Progenitor cell of endocrine pancreas (in vitro differentiated cells): Measurements from ENCODE around the gene ABCC6. TPM values are rescaled to one million over a fixed set of nuclear protein-coding genes. Genes with fewer than 3 reads are reported as not detected.

Experiments used
- DNase-seq: peaks from one replicate; pipeline ENCODE4 v3.0.0; 2021; ENCODE audit warnings: low spot score; ENCODE audit not compliant: unreplicated experiment
- H3K27ac Mint-ChIP-seq: 2 replicates; pipeline ENCODE4 v1.8.0; 2021; ENCODE audit warnings: mild to moderate bottlenecking, moderate library complexity, mixed read lengths
- H3K27me3 Mint-ChIP-seq: 2 replicates; pipeline ENCODE4 v1.8.0; 2021; ENCODE audit warnings: mixed read lengths
- H3K36me3 Mint-ChIP-seq: 2 replicates; pipeline ENCODE4 v1.8.0; 2022; ENCODE audit warnings: mixed read lengths; ENCODE audit not compliant: insufficient read depth
- H3K4me1 Mint-ChIP-seq: 2 replicates; pipeline ENCODE4 v1.8.0; 2021; ENCODE audit warnings: low read depth, mixed read lengths
- H3K4me3 Mint-ChIP-seq: 2 replicates; pipeline ENCODE4 v1.8.0; 2021; ENCODE audit warnings: low read depth, mild to moderate bottlenecking, moderate library complexity, mixed read lengths
- H3K9me3 Mint-ChIP-seq: 2 replicates; pipeline ENCODE4 v1.8.0; 2021; ENCODE audit warnings: low read depth, mixed read lengths
- CTCF ChIP-seq: fragments of 200-600 bp; sonication (generic); IDR thresholded peaks from one replicate; pipeline ENCODE4 v1.5.0; 2021; ENCODE audit warnings: antibody characterized with exemption, mild to moderate bottlenecking; ENCODE audit not compliant: unreplicated experiment
- total RNA-seq: library from RNA; stranded (reverse); gene quantifications from 2 replicates; pipeline ENCODE4 v1.2.1, GENCODE V29; 2021

Gene ABCC6
- total RNA-seq, 1 donor from 2014 or later = 9.8 TPM

GRCh38 chr16:16147316-16147999, 75.8 kb downstream of the ABCC6 start:
- DNase-seq = no peak
- Mint-ChIP-seq H3K27ac (peak overlapping the region; percentile 62), H3K4me1 (no peaks in the 10 kb centered on the region), H3K36me3 (peaks cover 4% of the 10 kb centered on the region), H3K27me3 (no peaks in the 10 kb centered on the region), H3K9me3 (no peaks in the 10 kb centered on the region), H3K4me3 (no peak overlapping the region)
- no peak for TF ChIP-seq CTCF

- no peaks in the 10 kb centered on the region for H3K4me1 Mint-ChIP-seq
- H3K4me3 Mint-ChIP-seq = no peak overlapping the region
- no peak for DNase-seq
Observed at GRCh38 chr16:16146380-16147315, 76.6 kb downstream of the ABCC6 start.

GRCh38 chr16:16145286-16145685, 78.0 kb downstream of the ABCC6 start:
- H3K36me3 Mint-ChIP-seq = peaks cover 6% of the 10 kb centered on the region
- H3K27ac Mint-ChIP-seq = peak overlapping the region; percentile 56
- TF ChIP-seq CTCF = no peak
- H3K4me1 Mint-ChIP-seq = no peaks in the 10 kb centered on the region
- no peaks in the 10 kb centered on the region for H3K9me3 Mint-ChIP-seq
- DNase-seq = no peak
- H3K27me3 Mint-ChIP-seq = no peaks in the 10 kb centered on the region
- H3K4me3 Mint-ChIP-seq = no peak overlapping the region

More at GRCh38 chr16:16146380-16147315, 76.6 kb downstream of the ABCC6 start:
- TF ChIP-seq CTCF = no peak
- H3K27me3 Mint-ChIP-seq = no peaks in the 10 kb centered on the region
- H3K9me3 Mint-ChIP-seq = no peaks in the 10 kb centered on the region
- H3K27ac Mint-ChIP-seq = no peak overlapping the region
- peaks cover 4% of the 10 kb centered on the region for H3K36me3 Mint-ChIP-seq

- H3K27me3 Mint-ChIP-seq = no peaks in the 10 kb centered on the region
- DNase-seq = no peak
- TF ChIP-seq CTCF = no peak
- H3K27ac Mint-ChIP-seq = peak overlapping the region; percentile 50
- no peak overlapping the region for H3K4me3 Mint-ChIP-seq
- H3K9me3 Mint-ChIP-seq = no peaks in the 10 kb centered on the region
- no peaks in the 10 kb centered on the region for H3K4me1 Mint-ChIP-seq
- H3K36me3 Mint-ChIP-seq = peaks cover 12% of the 10 kb centered on the region
Observed at GRCh38 chr16:16144416-16144815, 78.9 kb downstream of the ABCC6 start.

GRCh38 chr16:16143931-16144330, 79.4 kb downstream of the ABCC6 start:
- Mint-ChIP-seq H3K9me3 (no peaks in the 10 kb centered on the region), H3K36me3 (peaks cover 13% of the 10 kb centered on the region), H3K4me1 (no peaks in the 10 kb centered on the region), H3K27me3 (no peaks in the 10 kb centered on the region), H3K4me3 (no peak overlapping the region), H3K27ac (peak overlapping the region; percentile 50)
- no peak for DNase-seq
- TF ChIP-seq CTCF = no peak
